ENCODE data around the gene BHMT. TPM values are rescaled to one million over a fixed set of nuclear protein-coding genes. Genes with fewer than 3 reads are reported as not detected.
A peak's percentile ranks its signal among the peaks of the same experiment; 100 is the strongest.

BHMT gene
- total and polyA plus RNA-seq, 9 of the 15 experiments (the other 6 are each of a cell fraction or from before 2014, with no cell fraction given), result not detected

GRCh38 chr5:79143684-79144379 lies 32.2 kb downstream of the BHMT start (continued):
- TF ChIP-seq ZNF134 (CRISPR knock-in tag; conservative IDR thresholded peaks at IDR 0.05), result no peak
- no peak for TF ChIP-seq WHSC1 (IDR thresholded peaks at IDR 0.05; ENCODE audit: low read length)
- no peak for TF ChIP-seq ZNF282 (CRISPR knock-in tag; IDR thresholded peaks at IDR 0.05)
- TF ChIP-seq ELK1 (CRISPR knock-in tag; IDR thresholded peaks at IDR 0.05), result no peak
- TF ChIP-seq MLLT1 (IDR thresholded peaks at IDR 0.05), result no peak
- TF ChIP-seq PHB2 (IDR thresholded peaks at IDR 0.05; ENCODE audit: low read depth), result no peak
- TF ChIP-seq ZNF318 (IDR thresholded peaks at IDR 0.05; ENCODE audit: borderline replicate concordance in 1 of 2, low read depth in 1 of 2), result 0 out of 4 replicates have a peak, but pooled peaks of 1 of the 2 experiments have one; percentile 31
- no peak for TF ChIP-seq ZNF165 (CRISPR knock-in tag; IDR thresholded peaks at IDR 0.05; ENCODE audit: borderline replicate concordance)
- TF ChIP-seq NFE2 (IDR thresholded peaks at IDR 0.05; ENCODE audit: low read depth), result peak; percentile 81
- TF ChIP-seq CBX8 (IDR thresholded peaks at IDR 0.05; ENCODE audit: borderline replicate concordance, extremely low read depth, low read depth, low read length, poor library complexity, severe bottlenecking), result no peak
- TF ChIP-seq ZBTB26 (CRISPR knock-in tag; IDR thresholded peaks at IDR 0.05), result no peak
